Measurements from ENCODE around the gene TMEM219. TPM values are rescaled to one million over a fixed set of nuclear protein-coding genes. Genes with fewer than 3 reads are reported as not detected.

Gene TMEM219
- total and polyA plus RNA-seq, 2 of the 8 experiments (the other 6 are each of a cell fraction or from before 2014, with no cell fraction given) = 60.2 to 116 TPM

DNA sequence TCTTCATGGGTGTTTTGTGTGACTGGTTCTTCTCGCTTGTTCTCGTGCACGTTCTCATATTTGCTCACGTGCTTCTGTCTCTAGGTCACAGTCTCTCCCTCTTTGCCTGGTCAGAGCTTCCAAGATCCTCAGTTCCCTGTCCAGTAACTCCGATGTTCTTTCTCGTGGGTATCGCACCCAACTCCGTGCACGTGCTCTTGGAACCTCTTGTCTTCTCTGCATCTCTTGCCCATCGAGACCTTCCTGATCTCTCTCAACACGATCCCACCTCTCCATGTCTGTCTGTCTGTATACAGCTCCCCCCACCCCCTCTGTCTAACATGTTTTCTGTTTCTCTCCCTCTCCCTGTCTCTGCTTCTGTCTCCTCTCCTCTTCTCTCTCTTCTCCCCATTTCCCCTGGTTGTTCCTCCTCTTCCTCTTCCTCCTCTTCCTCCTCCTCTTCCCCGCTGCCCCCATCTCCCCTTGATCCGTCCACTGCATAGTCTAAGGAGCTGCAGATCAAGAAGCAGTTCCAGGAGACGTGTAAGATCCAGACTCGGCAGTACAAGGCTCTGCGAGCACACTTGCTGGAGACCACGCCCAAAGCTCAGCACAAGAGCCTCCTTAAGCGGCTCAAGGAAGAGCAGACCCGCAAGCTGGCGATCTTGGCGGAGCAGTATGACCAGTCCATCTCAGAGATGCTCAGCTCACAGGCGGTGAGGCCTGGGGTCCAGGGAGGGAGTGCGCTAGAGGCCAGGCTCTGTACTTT is 27.4 kb downstream of the TMEM219 start:
- H3K4me3 ChIP-seq (ENCODE audit: extremely low read depth in 1 of 4, insufficient read depth in 2 of 4, low read depth in 3 of 4, low read length in 4 of 4) = no peak overlapping the region
- ChIA-PET CTCF (ENCODE audit: partially characterized antibody) (interaction anchor here (0.5 to 1.3 kb wide), 3 partner anchors 14 to 19 kb away, joined by 3 to 4 read pairs (median 3); no protein-coding TSS in a partner anchor), POLR2A (ENCODE audit: partially characterized antibody) (interaction anchor here (0.5 to 1.0 kb wide), 5 partner anchors 10 to 195 kb away, joined by 3 to 4 read pairs (median 3); no protein-coding TSS in a partner anchor)
- 91% methylated on average over 23 of the region's 23 CpGs; no CpG with 5 or more reads in 1 of the 2 experiments for WGBS, 2 experiments (ENCODE audit: extremely low coverage in 1 of 2, insufficient coverage in 1 of 2, insufficient read length in 1 of 2, insufficient replicate concordance in 2 of 2, low coverage in 1 of 2, low lambda C conversion rate in 2 of 2, missing lambda C conversion rate in 1 of 2)
- H2BK12ac ChIP-seq (ENCODE audit: low read depth, low read length) = no peak overlapping the region
- H2BK120ac ChIP-seq (replicated peaks; ENCODE audit: low read depth, low read length) = no peak overlapping the region
- no peak overlapping the region for H3K56ac ChIP-seq (replicated peaks; ENCODE audit: insufficient read length, low read depth, low read length)
- H4K91ac ChIP-seq (replicated peaks; ENCODE audit: insufficient read length, low read length) = no peak overlapping the region
- no peak overlapping the region for H3K4me2 ChIP-seq (ENCODE audit: insufficient read depth in 1 of 2, low read depth in 2 of 2, low read length in 2 of 2)
- peaks cover 8 to 53% (median 32%) of the 10 kb centered on the region in 4 experiments for H3K36me3 ChIP-seq (ENCODE audit: control insufficient read depth in 2 of 4, insufficient read depth in 4 of 4, low read length in 3 of 4)
- no peak overlapping the region for H2BK15ac ChIP-seq (ENCODE audit: low read length)
- no peak overlapping the region for H4K5ac ChIP-seq (ENCODE audit: insufficient read length, low read depth, low read length)
- no peak overlapping the region for H3K14ac ChIP-seq (ENCODE audit: insufficient read length)
- H2BK20ac ChIP-seq (ENCODE audit: low read length) = no peak overlapping the region
- no peak overlapping the region for H3K18ac ChIP-seq (ENCODE audit: extremely low read depth, low read length)
- FAIRE-seq = no peak
- H2AK5ac ChIP-seq (ENCODE audit: low read depth, low read length) = no peak overlapping the region
- H3K23ac ChIP-seq (ENCODE audit: insufficient read length) = no peak overlapping the region
- H3K27me3 ChIP-seq (replicated peaks in 1 of 4; ENCODE audit: control insufficient read depth in 3 of 4, extremely low read depth in 1 of 4, insufficient read depth in 3 of 4, low read length in 3 of 4) = no peaks in the 10 kb centered on the region
- H3K79me1 ChIP-seq (ENCODE audit: low read depth, low read length) = no peaks in the 10 kb centered on the region
- H3K9me3 ChIP-seq (ENCODE audit: insufficient read depth in 2 of 2, low read depth in 1 of 2, low read length in 1 of 2) = no peaks in the 10 kb centered on the region
- no peaks in the 10 kb centered on the region for H4K20me1 ChIP-seq (replicated peaks in 1 of 2; ENCODE audit: control insufficient read depth in 1 of 2, insufficient read depth in 2 of 2, low read length in 2 of 2)
- no peaks in the 10 kb centered on the region for H3K79me2 ChIP-seq (ENCODE audit: control insufficient read depth in 1 of 2, insufficient read depth in 2 of 2, low read length in 2 of 2)
- H3K23me2 ChIP-seq (ENCODE audit: low read depth, low read length) = no peaks in the 10 kb centered on the region
- no peak overlapping the region; the same call in 1 of the 2 replicates for H2BK5ac ChIP-seq (ENCODE audit: low read depth, low read length)
- H3K4me1 ChIP-seq (replicated peaks in 1 of 4; ENCODE audit: control insufficient read depth in 3 of 4, insufficient read depth in 4 of 4, low read length in 3 of 4) = no peaks in the 10 kb centered on the region
- H3K9ac ChIP-seq (replicated peaks in 1 of 4; ENCODE audit: extremely low read depth in 1 of 4, low read depth in 3 of 4, low read length in 3 of 4) = 0 out of 7 replicates have a peak overlapping the region, but pooled peaks of 1 of the 4 experiments have one; percentile 10
- no peak for DNase-seq (ENCODE audit: low read depth in 1 of 2, low spot score in 2 of 2)
- H4K8ac ChIP-seq (ENCODE audit: extremely low read depth, insufficient read depth, low read length) = no peak overlapping the region
- H3K27ac ChIP-seq (ENCODE audit: low read depth, low read length) = no peak overlapping the region
- H3K4ac ChIP-seq (replicated peaks; ENCODE audit: insufficient read length, low read depth, low read length) = no peak overlapping the region
- no peak overlapping the region for H2AFZ ChIP-seq (ENCODE audit: low read length)
- TF ChIP-seq BACH1 (IDR thresholded peaks at IDR 0.05; ENCODE audit: low read length) = no peak
- TF ChIP-seq JUND (IDR thresholded peaks at IDR 0.05; ENCODE audit: low read length) = no peak
- TF ChIP-seq CHD2 (IDR thresholded peaks at IDR 0.05; ENCODE audit: low read length) = no peak
- no peak for TF ChIP-seq ASH2L (IDR thresholded peaks at IDR 0.05; ENCODE audit: low read length)
- no peak for TF ChIP-seq RAD21 (IDR thresholded peaks at IDR 0.05 in 1 of 2, conservative IDR thresholded peaks at IDR 0.05 in 1 of 2; ENCODE audit: low read depth in 2 of 2, low read length in 2 of 2)
- TF ChIP-seq EP300 (IDR thresholded peaks at IDR 0.05; ENCODE audit: borderline replicate concordance in 1 of 2, low read depth in 2 of 2, low read length in 2 of 2) = no peak
- no peak for TF ChIP-seq ZNF274 (IDR thresholded peaks at IDR 0.05; ENCODE audit: borderline replicate concordance, extremely low read depth, low read length)
- TF ChIP-seq BCL11A (IDR thresholded peaks at IDR 0.05; ENCODE audit: low read depth in 2 of 2, low read length in 2 of 2) = no peak
- no peak for TF ChIP-seq CHD1 (IDR thresholded peaks at IDR 0.05; ENCODE audit: low read depth, low read length)
- TF ChIP-seq CBX5 (IDR thresholded peaks at IDR 0.05; ENCODE audit: low read depth, low read length) = no peak
- TF ChIP-seq HDAC6 (IDR thresholded peaks at IDR 0.05; ENCODE audit: low read depth, low read length) = no peak
- no peak for TF ChIP-seq JUN (IDR thresholded peaks at IDR 0.05; ENCODE audit: low read depth, low read length)
- no peak for TF ChIP-seq SP2 (IDR thresholded peaks at IDR 0.05; ENCODE audit: low read length)

All from H1 (cell line).